Pulmonary artery endothelial cell (primary cell): Measurements from ENCODE around the gene CCDC73. TPM values are rescaled to one million over a fixed set of nuclear protein-coding genes. Genes with fewer than 3 reads are reported as not detected.

Experiments
- DNase-seq: peaks from one replicate; pipeline ENCODE4 v3.0.0-alpha.2; 2011; ENCODE audit warnings: low read depth, low spot score
- total RNA-seq: library from RNA; depleted of rRNA; stranded (reverse); fragments of >200 nt; gene quantifications from 2 replicates; pipeline ENCODE4 v1.2.3, GENCODE V29; 2014

Gene CCDC73
- total RNA-seq, 1 donor from 2014 or later: not detected

DNA sequence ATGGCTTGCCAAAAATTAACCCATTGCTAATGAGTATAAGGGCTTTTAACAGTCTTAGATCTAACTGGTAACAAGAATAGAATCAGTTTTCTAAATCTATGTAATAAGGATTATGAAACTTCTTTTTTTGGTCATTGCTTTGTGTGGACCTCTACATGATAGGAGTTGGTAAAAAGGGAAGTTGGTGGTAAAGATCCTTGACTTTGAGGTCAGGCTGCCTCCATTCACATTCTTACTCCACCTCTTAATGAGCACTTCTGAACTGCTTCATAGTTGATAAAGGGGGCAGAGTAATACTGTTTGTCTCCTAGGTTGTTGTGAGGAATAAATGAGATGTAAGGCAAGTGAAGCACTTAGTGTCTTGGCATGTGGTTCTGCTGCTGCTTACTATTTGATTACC is 200.2 kb downstream of the CCDC73 start:
- DNase-seq: no peak

DNA sequence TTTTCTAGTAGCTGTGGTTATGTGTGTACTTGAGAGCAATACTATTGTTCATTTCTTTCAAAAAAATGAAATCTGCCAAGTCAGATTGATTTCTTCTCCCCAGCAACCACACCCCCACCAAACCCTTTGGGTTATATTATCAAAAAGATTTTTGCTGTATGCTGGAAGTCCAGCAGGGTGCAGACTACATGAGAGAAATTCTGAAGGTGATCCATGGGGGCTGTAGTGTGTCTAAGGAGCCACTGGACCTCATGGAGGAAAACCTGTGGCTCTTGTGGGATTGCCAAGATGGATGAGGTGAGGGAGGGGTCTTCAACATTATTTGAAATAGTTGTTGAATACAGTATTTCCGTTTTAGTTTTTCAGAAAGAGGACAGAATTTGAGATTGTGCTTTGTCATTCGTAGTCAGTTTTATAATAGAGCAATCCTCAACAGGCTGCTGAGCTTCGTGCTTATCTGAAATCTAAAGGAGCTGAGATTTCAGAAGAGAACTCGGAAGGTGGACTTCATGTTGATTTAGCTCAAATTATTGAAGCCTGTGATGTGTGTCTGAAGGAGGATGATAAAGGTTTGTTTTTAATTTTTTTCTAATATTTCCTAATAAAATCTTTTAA is 207.8 kb downstream of the CCDC73 start:
- DNase-seq: no peak

DNA sequence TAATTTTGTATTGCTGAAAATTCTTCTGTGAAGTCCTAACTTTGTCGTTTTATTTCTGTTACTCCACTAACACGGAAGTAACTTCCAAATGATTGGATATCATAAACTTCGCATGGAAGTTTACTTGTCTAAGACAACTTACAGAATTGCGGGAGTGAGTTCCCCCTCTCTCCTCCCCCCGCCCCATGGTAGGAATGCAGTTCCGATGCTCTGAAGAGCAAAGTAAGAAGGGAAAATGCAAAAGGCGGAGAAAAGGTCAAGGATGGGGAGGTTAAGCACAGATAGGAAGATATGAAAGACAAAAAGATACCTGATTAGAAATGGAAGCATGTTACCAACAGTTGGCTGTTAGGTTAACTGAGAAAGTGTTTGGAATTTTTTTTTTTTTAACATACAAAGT is 209.5 kb downstream of the CCDC73 start:
- DNase-seq: no peak

DNA sequence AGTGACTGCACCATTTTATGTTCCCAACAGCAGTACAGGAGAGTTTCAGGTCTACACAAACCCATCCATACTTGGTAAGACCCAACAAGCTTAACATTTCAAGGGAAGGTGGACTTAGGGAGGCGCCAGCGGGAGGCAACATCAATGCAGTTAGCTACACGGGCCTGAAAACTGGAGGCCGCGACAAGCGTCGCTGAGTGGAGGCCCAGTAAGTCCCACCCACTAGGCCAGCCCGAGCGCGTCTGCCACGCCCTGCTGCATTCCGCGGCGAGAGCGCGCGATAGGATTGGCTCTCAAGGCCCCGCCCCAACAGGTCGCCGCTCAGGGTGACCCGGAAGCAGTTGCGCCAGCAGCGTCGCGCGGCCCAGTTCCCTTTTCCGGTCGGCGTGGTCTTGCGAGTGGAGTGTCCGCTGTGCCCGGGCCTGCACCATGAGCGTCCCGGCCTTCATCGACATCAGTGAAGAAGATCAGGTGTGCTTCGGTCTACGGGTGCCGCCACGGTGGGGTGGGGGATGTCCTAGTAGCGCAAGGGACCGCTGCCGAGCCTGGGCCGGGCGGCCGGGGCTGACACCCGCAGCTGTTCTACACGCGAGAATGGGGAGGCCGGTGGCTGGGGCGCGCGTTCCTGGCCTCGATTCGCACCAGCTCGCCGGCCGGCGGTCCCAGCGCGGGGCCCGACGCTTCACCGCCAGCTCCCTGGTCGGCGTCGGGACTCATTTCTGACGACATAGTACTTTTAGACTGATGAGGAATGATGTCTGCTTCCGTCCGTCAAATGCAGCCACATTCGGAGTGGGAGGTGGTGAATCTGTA is 210.8 kb downstream of the CCDC73 start, which contains the start of gene EIF3M:
Gene EIF3M, plus strand, starts transcription at position 373 of the 813 bp plus-strand sequence. Its CDS starts 57 bp downstream, at position 430.
- peak; percentile 91 for DNase-seq

DNA sequence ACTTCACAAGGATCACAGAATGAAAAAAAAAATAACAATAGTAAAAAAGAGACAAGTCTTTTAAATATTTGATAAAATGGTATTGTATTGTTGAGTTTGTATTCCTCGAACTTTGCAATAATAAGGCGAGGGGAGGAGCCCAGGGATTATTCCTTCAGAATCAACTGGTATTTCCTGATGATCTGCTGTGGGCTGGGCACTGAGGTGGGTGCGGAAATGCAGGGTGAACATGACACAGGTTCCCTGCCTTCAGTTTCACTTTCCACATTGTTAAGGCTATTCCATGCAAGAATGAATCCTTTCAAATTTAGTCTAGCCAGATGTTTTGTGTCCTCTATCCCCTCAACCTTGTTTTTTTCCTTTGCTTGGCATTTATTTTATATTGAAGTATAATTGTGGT is 212.9 kb downstream of the CCDC73 start:
- DNase-seq: no peak

DNA sequence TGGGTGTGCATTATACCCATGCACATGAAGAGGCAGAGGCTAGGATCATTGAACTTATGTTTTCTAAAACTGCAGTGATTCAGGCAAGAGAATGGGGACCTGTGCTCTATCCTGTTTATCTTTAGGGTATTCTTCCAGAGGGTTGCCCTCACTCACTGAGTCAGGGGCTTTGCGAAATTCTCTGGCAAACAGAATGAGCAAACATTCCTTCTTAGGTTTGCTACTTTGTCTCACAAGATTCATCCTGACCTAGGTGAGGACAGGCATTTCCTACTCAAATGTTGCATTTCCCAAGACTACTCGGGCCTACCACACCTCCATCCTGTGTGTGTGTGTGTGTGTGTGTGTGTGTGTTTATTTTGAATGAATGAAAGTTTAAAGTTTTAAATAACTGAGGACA is 213.5 kb downstream of the CCDC73 start:
- DNase-seq: no peak

DNA sequence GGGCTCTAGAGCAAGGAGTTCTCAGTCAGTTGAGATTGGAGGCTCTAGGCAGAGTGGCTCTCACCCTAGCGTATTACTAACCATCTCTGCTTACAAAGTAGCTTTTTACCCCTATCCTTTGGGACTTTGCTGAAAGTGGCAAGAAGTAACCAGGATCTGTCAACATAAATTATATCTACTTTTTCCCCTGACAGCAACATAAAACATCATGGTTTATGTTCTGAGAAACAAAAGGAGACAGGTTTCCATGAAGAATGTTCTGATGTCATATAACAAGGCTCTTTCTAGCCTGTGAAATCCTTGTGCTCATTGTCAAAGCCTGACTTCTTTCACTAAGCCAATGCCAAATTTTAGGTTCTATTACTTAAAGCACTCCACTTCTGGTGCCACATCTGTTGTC is 218.0 kb downstream of the CCDC73 start:
- DNase-seq: no peak

DNA sequence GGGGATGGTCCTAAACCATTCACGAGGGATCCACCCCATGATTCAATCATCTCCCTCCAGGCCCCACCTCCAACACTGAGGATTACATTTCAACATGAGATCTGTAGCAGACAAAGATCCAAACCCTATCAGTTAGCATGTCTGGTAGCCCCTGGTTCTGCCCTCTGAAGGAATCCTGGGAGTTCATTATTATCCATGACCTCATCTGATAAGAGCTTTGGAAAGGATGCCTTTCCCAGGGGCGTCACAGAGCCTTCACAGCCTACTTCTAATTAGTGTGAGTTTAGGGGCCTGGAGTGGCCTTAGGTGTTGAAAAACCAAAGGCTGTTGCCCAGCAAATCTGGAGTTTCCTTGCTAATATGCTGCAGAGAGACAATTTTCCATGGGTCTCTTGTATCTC is 219.4 kb downstream of the CCDC73 start:
- no peak for DNase-seq

DNA sequence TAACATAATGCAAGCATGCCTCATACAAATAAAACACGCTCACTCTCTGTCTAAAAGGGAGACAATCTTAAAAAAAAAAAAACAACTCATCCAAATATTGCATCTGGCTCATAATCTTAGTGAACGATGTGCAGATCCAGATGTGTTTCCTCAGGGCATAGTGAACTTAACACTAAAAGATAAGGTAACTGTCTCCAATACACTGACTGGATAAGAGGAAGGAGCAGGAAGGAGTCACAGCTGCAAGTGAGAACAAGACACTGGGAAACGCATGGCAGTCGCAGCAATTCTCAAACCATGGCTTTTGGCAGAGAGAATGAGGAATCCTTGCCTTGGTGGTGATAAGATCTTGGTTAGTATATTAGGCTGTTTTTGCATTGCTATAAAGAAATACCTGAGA is 220.0 kb downstream of the CCDC73 start:
- DNase-seq: no peak

DNA sequence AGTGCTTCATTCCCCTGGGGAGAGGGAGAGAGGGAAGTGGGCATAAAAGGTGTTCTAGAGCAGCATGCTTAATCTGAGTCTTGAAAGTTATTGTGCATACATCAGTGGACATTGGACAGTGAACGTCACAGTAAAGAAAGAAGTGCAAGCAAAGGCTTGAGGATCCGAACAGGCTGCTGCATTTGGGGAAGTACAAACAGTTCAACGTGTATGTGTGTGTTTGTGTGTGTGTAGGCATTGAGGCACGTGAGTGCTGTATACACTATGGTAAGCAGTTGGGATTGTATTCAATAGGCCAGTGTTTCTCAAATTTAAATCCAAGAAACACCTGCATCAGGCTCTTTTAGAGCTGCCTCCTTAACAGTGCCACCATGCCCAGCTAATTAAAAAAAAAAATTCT is 221.2 kb downstream of the CCDC73 start:
- DNase-seq: no peak

DNA sequence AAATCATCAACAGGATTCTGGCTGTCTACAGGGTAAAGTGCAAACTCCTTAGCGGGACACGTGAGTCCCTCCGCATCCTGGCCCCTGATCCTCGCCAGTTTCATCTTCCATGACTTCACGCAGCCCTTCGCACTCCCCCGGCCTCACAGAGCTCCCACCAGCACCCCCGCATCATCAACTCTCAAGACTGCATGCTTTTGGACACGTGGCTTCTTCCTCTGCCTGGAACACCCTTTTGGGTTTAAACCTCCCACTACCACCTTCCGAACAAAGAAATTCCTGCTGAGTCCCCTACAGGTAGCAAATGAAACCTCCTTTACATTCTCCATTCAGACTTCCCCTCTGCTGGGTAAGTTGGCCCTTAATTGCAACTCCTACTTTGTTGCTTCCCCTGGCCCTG is 223.4 kb downstream of the CCDC73 start:
- no peak for DNase-seq

DNA sequence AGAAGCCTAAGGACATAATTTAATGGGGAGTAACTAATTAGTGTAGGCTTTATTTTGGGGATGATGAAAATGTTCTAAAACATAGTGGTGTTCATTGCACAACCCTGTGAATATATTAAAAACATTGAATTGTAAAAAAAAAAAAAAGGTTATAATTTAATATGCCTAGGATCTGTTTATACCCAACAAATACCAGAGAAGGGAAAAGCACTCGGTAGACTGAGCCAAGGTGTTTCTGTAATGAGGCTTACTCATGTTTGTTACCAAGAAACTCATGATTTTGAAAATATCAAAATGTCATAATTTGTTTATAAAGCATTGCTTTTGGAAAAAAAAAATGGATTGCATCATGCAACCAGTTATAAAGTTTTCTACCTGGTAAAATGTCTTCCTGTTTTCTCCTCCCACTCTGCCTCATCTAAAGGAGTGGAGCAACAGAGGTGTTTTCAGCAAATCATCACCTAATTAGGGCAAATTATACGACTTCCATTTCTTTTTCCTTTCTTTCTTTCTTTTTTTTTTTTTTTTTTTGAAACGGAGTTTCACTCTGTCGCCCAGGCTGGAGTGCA is 225.1 kb downstream of the CCDC73 start:
- no peak for DNase-seq

DNA sequence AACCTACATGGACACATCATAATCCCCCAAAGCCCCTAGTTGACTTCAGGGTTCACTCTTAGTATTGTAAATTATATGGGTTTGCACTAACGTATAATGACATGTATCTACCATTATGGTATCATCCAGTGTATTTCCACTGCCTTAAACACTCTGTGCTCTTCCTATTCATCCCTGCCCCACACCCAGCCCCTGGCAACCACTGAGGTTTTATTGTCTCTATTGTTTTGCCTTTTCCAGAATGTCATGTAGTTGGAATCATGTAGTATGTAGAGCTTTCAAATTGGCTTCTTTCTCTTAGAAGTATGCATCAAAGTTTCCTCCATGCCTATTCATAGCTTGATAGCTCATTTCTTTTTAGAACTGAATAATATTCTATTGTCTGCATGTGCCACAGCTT is 227.3 kb downstream of the CCDC73 start:
- DNase-seq: no peak

DNA sequence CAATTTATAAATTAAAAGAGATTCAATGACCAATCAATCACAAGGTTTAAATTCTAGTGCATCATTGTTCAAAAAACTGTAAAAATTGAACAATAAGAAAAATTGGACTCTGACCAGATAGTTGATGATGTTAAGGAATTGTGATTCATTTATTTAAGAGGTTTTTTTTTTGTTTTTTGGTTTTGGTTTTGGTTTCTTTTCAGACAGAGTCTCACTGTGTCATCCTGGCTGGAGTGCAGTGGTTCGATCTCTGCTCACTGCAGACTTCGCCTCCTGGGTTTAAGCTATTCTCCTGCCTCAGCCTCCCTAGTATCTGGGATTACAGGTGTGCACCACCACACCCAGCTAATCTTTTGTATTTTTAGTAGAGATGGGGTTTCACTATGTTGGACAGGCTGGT is 227.9 kb downstream of the CCDC73 start:
- no peak for DNase-seq

DNA sequence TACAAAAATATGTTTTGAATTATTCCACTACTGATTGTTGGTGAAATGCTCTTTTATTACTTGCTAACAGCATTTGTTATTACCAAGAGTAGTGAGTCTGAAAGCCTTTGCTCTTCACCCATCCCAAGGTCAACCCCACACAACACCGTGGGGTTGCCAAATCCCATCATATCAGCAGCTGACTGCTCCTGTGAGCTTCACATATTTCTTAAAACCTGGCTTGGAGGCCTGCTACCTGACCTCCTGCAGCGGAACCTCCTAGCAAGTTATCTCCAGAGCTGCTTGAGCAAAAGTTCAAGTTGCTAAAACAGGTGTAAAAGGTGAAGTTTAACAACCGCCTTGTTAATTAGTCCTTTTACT is 230.9 kb downstream of the CCDC73 start:
- no peak for DNase-seq

DNA sequence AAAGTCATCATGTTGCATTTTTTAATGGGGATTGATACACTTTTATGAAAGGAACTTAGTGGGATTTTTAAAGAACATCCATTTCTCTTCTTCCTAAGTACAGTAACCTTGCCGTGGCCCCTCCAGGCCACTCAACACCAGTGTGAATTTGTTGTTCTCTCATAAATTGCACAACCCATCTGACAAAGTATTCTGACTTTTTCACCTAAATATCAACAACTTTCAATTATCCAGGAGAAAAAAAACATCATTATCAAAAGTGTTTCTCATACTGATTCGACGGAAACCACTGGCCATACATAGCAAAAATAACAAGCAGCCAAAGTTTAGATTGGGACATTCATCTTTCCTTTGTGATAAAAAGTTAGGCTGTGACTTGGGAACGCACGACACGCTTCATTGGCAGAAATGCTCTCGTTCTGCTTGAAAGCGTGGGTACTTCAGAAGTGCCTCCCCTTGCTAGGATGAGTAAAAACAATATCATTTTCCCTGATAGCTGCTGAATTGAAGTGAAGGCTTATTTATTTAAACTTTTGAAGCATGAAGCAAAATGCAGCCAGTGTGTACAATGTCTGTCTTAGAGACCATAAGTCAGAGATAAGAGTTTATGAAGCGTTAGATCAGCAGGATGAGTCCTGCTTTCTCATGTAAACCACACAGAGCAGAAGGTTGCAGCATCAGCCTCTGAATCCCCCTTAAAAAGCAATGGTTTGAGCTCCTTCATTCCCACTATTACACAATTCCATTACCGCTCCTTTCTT is 231.4 kb downstream of the CCDC73 start:
- no peak for DNase-seq

DNA sequence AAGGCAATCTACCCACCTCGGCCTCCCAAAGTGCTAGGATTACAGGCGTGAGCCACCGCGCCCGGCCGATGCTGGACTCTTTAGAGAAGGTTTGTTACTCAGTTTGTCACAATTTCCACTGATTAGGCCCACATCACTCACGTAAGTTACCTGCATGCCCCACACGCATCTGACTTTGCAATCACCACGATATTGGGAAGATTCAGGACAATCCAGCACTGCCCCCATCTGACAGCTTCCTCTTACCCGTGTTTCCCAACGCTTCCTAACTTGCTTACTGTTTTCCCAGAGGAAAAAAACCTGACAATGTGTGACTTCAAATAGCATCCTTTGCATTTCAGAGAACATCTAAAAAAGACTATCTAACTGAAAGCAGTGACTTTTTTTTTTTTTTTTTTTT is 232.6 kb downstream of the CCDC73 start:
- no peak for DNase-seq

DNA sequence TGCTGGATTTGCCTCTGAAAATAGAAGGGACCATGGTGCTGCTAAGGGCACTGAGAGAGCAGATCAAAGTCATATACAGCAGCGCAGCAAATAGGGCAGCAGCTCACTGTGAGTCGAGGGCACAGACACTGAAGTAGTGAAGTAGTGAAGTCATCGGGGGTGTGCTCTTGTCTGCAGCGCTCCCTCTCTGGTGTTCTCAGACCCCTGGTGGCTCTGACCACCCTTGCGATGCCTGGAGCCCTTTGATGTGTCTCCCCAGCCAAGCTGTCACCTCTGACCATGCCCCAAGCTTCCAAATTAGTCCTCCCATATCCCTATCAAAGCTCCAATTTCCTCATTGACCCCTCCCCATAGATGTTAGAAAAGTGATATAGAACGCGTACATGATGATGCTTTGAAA is 238.6 kb downstream of the CCDC73 start:
- DNase-seq: no peak

DNA sequence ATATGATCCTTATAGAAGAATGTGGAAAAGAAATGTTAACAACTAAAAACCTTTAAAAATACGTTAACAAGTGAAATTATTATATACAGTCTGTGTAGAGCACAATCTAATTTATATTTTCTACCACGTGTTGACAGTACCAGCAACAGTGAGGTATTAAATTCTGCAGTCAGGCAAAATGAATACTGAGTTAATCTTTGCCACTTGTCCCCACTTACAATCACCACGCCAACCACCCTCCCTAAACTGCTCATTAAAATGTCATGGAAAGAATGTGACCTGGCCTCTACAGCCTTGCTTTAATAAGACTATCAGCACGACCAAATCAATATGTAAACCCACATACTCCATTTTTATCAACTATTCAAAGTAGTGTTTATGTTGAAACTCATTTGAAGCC is 239.4 kb downstream of the CCDC73 start:
- no peak for DNase-seq
